ENCODE data around the gene GYS1. TPM values are rescaled to one million over a fixed set of nuclear protein-coding genes. Genes with fewer than 3 reads are reported as not detected.

Gene GYS1
- total RNA-seq, 1 donor from 2014 or later, result 42.0 TPM

GRCh38 chr19:48968179-48968661 is 24.9 kb downstream of the GYS1 start:
- intact Hi-C loops (cut with DNase I), result loop anchor here (10.0 kb wide), 1 partner anchor 113 kb away; no protein-coding TSS in a partner anchor
- no peak for ATAC-seq
- no peak for DNase-seq (ENCODE audit: low spot score)

GRCh38 chr19:48967346-48968178 is 25.5 kb downstream of the GYS1 start:
- DNase-seq (ENCODE audit: low spot score) (peak; percentile 71), ATAC-seq (peak; percentile 5)
- intact Hi-C loops (cut with DNase I), result loop anchor here (10.0 kb wide), 1 partner anchor 113 kb away; no protein-coding TSS in a partner anchor

- intact Hi-C loops (cut with DNase I), result loop anchor here (10.0 kb wide), 1 partner anchor 112 kb away; no protein-coding TSS in a partner anchor
- ATAC-seq, result no peak
- DNase-seq (ENCODE audit: low spot score), result no peak
Observed at GRCh38 chr19:48966541-48967345, 26.4 kb downstream of the GYS1 start.

- ATAC-seq (peak; percentile 57), DNase-seq (ENCODE audit: low spot score) (peak; percentile 91)
- intact Hi-C loops (cut with DNase I), result loop anchor here (10.0 kb wide), 1 partner anchor 111 kb away; no protein-coding TSS in a partner anchor
Observed at GRCh38 chr19:48965806-48966540, 27.1 kb downstream of the GYS1 start.

GRCh38 chr19:48965040-48965805 is 27.9 kb downstream of the GYS1 start, which contains the start of gene FTL:
FTL (plus strand) TSS chr19:48965309; CDS start chr19:48965508, 199 bp downstream.
- ATAC-seq, result peak; percentile 92
- DNase-seq (ENCODE audit: low spot score), result peak; percentile 99
- intact Hi-C loops (cut with DNase I), result loop anchor here (10.0 kb wide), 1 partner anchor 110 kb away; no protein-coding TSS in a partner anchor

DNA sequence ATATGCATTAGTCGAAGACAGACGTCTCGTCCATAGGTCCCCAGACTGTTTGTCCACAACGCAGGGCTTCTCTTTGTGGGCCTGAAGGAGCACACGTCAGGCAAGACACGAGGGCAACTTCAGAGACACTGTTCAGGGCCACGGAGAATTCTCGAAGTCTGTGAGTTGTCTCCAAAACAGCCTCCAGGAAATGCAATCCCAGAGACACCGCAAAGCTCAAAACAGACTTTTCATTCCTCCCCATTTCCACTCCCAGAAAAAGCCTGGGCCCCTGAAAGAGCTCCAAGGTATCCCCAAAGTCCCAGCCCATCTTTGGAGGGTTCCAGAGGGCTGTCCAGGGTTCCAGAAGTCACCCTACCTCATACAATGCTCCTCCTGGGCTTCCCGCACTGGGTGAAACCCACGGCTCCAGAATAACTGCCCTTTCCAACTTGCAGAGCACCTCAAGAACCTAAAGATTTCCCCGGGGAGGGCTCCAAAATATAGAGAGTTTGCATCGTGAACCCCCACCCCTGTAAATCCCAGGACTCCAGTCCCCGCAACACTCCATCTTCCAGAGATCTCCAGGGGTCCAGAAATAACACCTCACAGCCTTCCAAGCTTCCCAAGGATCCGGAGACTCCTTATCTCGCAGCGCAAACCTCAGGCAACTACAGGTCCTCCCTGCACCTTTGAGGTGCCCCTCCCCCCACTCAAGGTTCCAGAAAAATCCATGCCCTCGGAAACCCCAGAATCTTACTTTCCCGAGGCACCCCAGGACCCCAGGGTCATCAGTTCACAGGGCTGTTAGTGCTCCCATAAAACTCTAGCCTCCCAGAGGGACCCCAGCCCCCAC is 28.7 kb downstream of the GYS1 start:
- ATAC-seq (peak; percentile 10), DNase-seq (ENCODE audit: low spot score) (no peak)
- intact Hi-C loops (cut with DNase I), result loop anchor here (10.0 kb wide), 1 partner anchor 110 kb away; no protein-coding TSS in a partner anchor

GRCh38 chr19:48963371-48964204 is 29.5 kb downstream of the GYS1 start:
- ATAC-seq, result peak; percentile 60
- peak; percentile 91 for DNase-seq (ENCODE audit: low spot score)
- intact Hi-C loops (cut with DNase I), result loop anchor here (10.0 kb wide), 1 partner anchor 109 kb away; no protein-coding TSS in a partner anchor

DNA sequence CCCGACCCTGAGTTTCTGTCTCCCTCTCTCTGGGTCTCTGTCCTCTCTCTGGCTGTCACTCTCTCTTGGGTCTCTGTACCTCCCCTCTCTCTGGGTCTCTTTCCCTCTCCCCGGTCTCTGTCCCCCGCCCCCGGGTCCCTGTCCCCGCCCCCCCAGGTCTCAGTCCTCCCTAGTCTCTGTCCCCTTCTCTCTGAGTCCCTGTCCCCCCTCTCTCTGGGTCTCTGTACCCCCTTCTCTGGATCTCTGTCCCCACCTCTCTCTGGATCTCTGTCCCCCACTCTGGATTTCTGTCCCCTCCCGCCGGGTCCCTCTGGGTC is 30.3 kb downstream of the GYS1 start:
- intact Hi-C loops (cut with DNase I), result loop anchor here (10.0 kb wide), 1 partner anchor 108 kb away; no protein-coding TSS in a partner anchor
- ATAC-seq, result no peak
- no peak for DNase-seq (ENCODE audit: low spot score)

DNA sequence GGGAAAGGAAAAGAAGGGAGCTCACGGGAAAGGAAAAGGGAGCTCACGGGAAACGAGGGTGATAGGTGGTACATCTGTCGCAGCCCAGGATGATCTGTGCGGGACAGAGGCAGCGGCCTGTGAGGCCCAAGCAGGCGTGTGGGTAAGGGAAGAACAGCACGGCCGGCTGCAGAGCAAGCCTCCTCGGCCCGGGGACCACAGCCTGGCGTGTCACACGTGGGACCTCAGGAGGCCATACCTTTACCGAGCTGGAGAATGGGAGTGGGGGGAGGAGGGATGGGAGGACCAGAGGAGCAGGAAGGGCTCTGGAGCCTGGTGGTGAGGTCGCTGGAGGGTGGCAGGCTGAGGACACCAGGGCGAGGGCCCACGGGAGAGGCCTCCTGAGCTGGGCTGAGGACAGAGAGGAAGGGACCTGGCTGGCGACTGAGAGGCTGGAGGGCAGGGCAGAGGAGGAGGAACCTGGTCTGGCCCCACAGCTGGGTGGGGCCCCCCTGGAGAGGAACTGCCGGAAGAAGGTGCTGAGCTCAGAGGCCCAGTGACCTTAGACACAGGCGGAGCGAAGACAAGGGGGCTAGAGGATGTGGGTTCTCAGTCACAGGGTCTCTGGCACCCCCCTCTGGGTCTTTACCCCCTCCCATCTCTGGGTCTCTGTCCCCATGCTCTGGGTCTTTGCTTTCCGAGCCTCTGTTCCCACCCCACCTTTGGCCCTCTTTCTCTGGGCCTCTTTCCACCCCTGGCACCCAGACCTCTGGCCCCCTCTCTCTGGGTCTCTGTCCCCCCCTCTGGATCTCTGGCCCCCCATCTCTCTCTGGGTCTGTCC is 30.9 kb downstream of the GYS1 start:
- intact Hi-C loops (cut with DNase I), result loop anchor here (10.0 kb wide), 1 partner anchor 107 kb away; no protein-coding TSS in a partner anchor
- ATAC-seq (no peak), DNase-seq (ENCODE audit: low spot score) (peak; percentile 75)

- no peak for ATAC-seq
- intact Hi-C loops (cut with DNase I), result loop anchor here (10.0 kb wide), 1 partner anchor 107 kb away; no protein-coding TSS in a partner anchor
- no peak for DNase-seq (ENCODE audit: low spot score)
Observed at GRCh38 chr19:48961673-48962028, 31.5 kb downstream of the GYS1 start.

GRCh38 chr19:48961051-48961649 is 32.0 kb downstream of the GYS1 start:
- DNase-seq (ENCODE audit: low spot score) (no peak), ATAC-seq (no peak)
- intact Hi-C loops (cut with DNase I), result loop anchor here (10.0 kb wide), 1 partner anchor 106 kb away; no protein-coding TSS in a partner anchor

GRCh38 chr19:48959341-48960239 is 33.5 kb downstream of the GYS1 start:
- intact Hi-C loops (cut with DNase I), result loop anchor here (10.0 kb wide), 2 partner anchors 55 to 105 kb away; partner anchors contain the start of gene NUCB1
- DNase-seq (ENCODE audit: low spot score), result no peak

DNA sequence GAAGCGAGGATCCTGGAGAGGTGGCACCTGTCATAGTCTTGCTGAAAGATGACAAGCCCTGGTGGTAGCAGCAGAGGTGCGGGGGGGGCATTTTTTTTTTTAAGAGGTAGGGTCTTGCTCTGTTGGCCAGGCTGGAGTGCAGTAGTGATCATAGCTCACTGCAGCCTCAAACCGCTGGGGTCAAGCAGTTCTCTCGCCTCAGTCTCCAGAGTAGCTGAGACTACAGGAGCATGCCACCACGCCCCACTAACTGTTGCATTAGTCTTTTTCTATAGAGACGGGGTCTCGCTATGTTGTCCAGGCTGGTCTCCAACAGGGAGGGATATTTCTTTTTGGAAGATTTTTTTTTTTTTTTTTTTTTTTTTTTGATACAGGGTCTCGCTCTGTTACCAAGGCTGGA is 35.1 kb downstream of the GYS1 start:
- DNase-seq (ENCODE audit: low spot score) (no peak), ATAC-seq (no peak)
- intact Hi-C loops (cut with DNase I), result loop anchor here (10.0 kb wide), 1 partner anchor 53 kb away; the partner anchor contains the start of gene NUCB1

More at GRCh38 chr19:48959341-48960239, 33.5 kb downstream of the GYS1 start:
- ATAC-seq, result no peak
